DND-41 (cell line): ENCODE measurements around the gene USP6.
"Not testable (repeated sequence)": the region's sequence is repeated elsewhere in the genome, so short reads cannot be mapped to it uniquely, and the experiment has no call there.

Experiments
- ATAC-seq: fragments of 200-7000 bp; cut with Tn5 transposase; 3 replicates; pipeline ENCODE4 v1.9.1; 2021; ENCODE audit warnings: low read depth; ENCODE audit not compliant: insufficient read depth
- DNase-seq: peaks from one replicate; pipeline ENCODE4 v3.0.0-alpha.2; 2020
- H2AFZ ChIP-seq: 2 replicates; pipeline ENCODE4 v1.6.0; 2012; ENCODE audit warnings: low read depth, low read length
- H3K27ac ChIP-seq: 2 replicates; pipeline ENCODE4 v1.5.1; 2012; ENCODE audit warnings: low read length, inconsistent platforms
- H3K27me3 ChIP-seq: fragments of 200-600 bp; sonication (generic); 2 replicates; pipeline ENCODE4 v1.6.0; 2012; ENCODE audit warnings: low read length, mild to moderate bottlenecking, inconsistent platforms; ENCODE audit not compliant: insufficient read depth, poor library complexity
- H3K36me3 ChIP-seq: 2 replicates; pipeline ENCODE4 v1.5.1; 2012; ENCODE audit warnings: low read length, inconsistent platforms; ENCODE audit not compliant: insufficient read depth
- H3K4me1 ChIP-seq: 2 replicates; pipeline ENCODE4 v1.5.1; 2012; ENCODE audit warnings: mild to moderate bottlenecking, low read length; ENCODE audit not compliant: insufficient read depth
- H3K4me2 ChIP-seq: 2 replicates; pipeline ENCODE4 v1.6.0; 2012; ENCODE audit warnings: mild to moderate bottlenecking, moderate library complexity, low read length, inconsistent platforms; ENCODE audit not compliant: insufficient read depth
- H3K4me3 ChIP-seq, 2 experiments: fragments of 200-600 bp in 1 of 2; shearing (Covaris generic) in 1 of 2; 2 replicates each; pipeline ENCODE4 v1.5.1; 2012 to 2016; ENCODE audit warnings: inconsistent platforms in 2 of 2, low read length in 2 of 2, mild to moderate bottlenecking in 2 of 2, low read depth in 1 of 2, moderate library complexity in 1 of 2
- H3K79me2 ChIP-seq: 2 replicates; pipeline ENCODE4 v1.6.0; 2012; ENCODE audit warnings: low read length, inconsistent platforms; ENCODE audit not compliant: insufficient read depth
- H3K9ac ChIP-seq: 2 replicates; pipeline ENCODE4 v1.6.0; 2012; ENCODE audit warnings: low read depth, mild to moderate bottlenecking, inconsistent platforms, low read length, moderate library complexity
- H3K9me3 ChIP-seq: 2 replicates; pipeline ENCODE4 v1.5.1; 2012; ENCODE audit warnings: low read length, moderate library complexity, mild to moderate bottlenecking, inconsistent platforms; ENCODE audit not compliant: insufficient read depth, severe bottlenecking
- H4K20me1 ChIP-seq: 2 replicates; pipeline ENCODE4 v1.6.0; 2012; ENCODE audit warnings: low read length; ENCODE audit not compliant: insufficient read depth
- CTCF ChIP-seq: IDR thresholded peaks from 2 replicates; pipeline ENCODE4 v1.5.1; 2012; ENCODE audit warnings: borderline replicate concordance, low read length, moderate library complexity, mild to moderate bottlenecking; ENCODE audit not compliant: poor library complexity, severe bottlenecking; ENCODE audit errors: extremely low read depth
- EZH2 ChIP-seq: IDR thresholded peaks from 3 replicates; pipeline ENCODE4 v1.6.1; 2012; ENCODE audit warnings: borderline replicate concordance, low read depth, mild to moderate bottlenecking, moderate library complexity, low read length, inconsistent platforms; ENCODE audit not compliant: severe bottlenecking

Gene USP6

DNA sequence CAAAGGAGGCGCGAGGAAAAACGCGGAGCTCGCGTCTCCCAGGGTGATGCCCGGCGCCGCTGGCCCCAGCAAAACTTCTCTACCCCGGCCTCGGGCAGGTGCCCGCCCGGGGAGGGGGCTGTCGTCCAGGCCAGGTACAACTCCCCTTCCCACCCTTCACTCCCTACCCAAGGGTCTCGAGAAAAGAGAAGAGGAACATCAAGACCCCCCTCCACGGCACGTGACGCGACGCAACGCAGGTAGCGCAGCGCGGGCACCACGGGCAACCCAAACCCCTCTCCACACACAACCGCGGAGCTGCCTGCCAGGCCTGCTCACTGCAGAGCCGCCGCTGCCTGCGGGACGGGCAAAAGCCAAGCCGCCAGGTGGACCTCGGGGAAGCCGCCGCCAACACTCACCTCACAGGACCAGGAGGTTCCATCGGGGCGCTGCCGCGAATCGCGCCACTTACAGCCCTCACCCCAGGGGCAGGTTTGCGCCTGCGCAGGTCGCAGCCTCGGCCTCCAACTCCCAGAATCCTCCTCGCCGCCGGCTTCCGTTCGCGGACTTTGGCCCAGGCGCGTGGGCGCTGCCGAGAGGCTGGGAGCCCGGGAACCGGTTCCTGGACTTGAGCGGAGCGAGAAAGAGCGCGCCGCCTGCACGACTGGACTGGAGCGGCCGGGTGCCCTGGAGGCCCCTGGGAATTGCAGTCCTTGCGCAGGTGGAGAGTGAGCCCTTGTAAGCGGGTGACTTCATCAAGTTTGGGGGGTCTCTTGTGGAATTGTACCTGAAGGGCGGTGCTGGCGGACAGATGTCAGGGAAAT is 4.2 kb upstream of the USP6 start, which contains the start of gene ZNF232:
TSS of gene ZNF232 (minus strand) at position 477 of the 803 bp plus-strand sequence. CDS start at position 421, 56 bp downstream.
- peak within 1 kb of the TSS; percentile 72 to 87 for H3K4me3 ChIP-seq
- no peaks in the 10 kb centered on the region for H3K27me3 ChIP-seq
- H3K4me1 ChIP-seq: peaks cover 33% of the 10 kb centered on the region
- peak within 1 kb of the TSS; percentile 69 for H3K9ac ChIP-seq
- peak within 1 kb of the TSS; percentile 99 for H2AFZ ChIP-seq
- H3K9me3 ChIP-seq: no peaks in the 10 kb centered on the region
- ATAC-seq (peak; percentile 85), DNase-seq (peak; percentile 94)
- peak within 1 kb of the TSS; percentile 75 for H3K27ac ChIP-seq
- TF ChIP-seq CTCF (no peak), EZH2 (no peak)
- H3K79me2 ChIP-seq: peaks cover 42% of the 10 kb centered on the region
- peak within 1 kb of the TSS; percentile 74 for H3K4me2 ChIP-seq
- peaks cover 34% of the 10 kb centered on the region for H3K36me3 ChIP-seq
- H4K20me1 ChIP-seq: peaks cover 17% of the 10 kb centered on the region

GRCh38 chr17:5118219-5118618 is 2.4 kb downstream of the USP6 start:
- Histone ChIP-seq H3K9me3 (peaks cover 3% of the 10 kb centered on the region), H3K36me3 (peaks cover 8% of the 10 kb centered on the region), H3K27ac (no peak overlapping the region), H3K79me2 (no peaks in the 10 kb centered on the region), H2AFZ (no peak overlapping the region), H4K20me1 (no peaks in the 10 kb centered on the region), H3K4me3 (no peak overlapping the region), H3K4me2 (no peak overlapping the region), H3K4me1 (peaks cover 4% of the 10 kb centered on the region), H3K9ac (no peak overlapping the region), H3K27me3 (no peaks in the 10 kb centered on the region)
- TF ChIP-seq CTCF: no peak
- TF ChIP-seq EZH2: no peak
- ATAC-seq (no peak), DNase-seq (no peak)

- Histone ChIP-seq H3K27ac (no peak overlapping the region), H3K27me3 (no peaks in the 10 kb centered on the region), H3K36me3 (no peaks in the 10 kb centered on the region), H2AFZ (no peak overlapping the region), H3K9me3 (peaks cover 3% of the 10 kb centered on the region), H4K20me1 (no peaks in the 10 kb centered on the region), H3K79me2 (no peaks in the 10 kb centered on the region), H3K9ac (no peak overlapping the region), H3K4me3 (no peak overlapping the region), H3K4me1 (no peaks in the 10 kb centered on the region), H3K4me2 (no peak overlapping the region)
- no peak for DNase-seq
- no peak for ATAC-seq
- TF ChIP-seq EZH2 (no peak), CTCF (no peak)
These were observed 4.2 kb downstream of the USP6 start for GRCh38 chr17:5120036-5120435.

DNA sequence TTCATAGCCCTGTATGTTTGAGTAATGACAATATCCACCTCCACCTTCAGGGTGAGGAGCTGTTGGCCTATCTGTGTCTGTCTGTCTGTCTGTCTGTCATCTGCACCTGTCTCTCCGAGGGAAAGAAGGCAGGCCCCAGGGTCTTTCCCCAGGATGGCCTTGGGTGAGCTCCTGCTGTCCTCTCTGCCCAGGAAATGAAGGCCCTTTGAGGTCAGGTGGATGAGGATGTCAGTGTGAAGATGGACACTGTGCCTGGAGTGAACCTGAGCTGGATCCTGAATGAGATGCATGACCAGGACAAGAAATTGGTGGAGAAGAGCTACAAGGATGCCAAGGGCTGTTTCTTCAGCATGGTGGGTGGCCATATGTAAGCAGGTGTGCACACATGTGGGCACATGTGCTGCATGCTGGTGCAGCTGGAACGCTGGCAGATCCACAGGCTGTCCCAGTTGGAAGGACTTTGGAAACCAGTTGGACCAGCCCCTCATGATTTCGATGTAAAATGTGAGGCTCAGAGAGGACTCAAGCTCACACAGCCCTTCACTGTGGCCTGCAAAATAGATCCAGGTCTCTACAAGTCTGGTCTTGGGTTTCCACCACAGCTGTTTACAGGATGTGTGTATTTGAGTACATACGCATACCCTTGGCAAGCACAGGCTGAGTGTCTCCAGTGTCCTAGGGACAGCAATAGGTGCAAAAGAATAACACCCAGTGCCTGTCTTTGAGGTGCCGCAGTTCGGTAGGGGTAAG is 4.8 kb downstream of the USP6 start:
- not testable (repeated sequence) for H3K9ac ChIP-seq, H3K9me3 ChIP-seq

More for the DNA sequence above, 4.8 kb downstream of the USP6 start:
- H3K27ac ChIP-seq, H3K4me1 ChIP-seq, DNase-seq, H2AFZ ChIP-seq, H3K36me3 ChIP-seq, H3K4me3 ChIP-seq, ATAC-seq, H3K79me2 ChIP-seq, H3K27me3 ChIP-seq, H4K20me1 ChIP-seq, H3K4me2 ChIP-seq: not testable (repeated sequence)
